Measurements from ENCODE around the gene NDUFA8.

GRCh38 chr9:122162415-122162814, 2.8 kb upstream of the NDUFA8 start:
- no peak for TF ChIP-seq CTCF (IDR thresholded peaks at IDR 0.05)
- no peak for TF ChIP-seq POLR2A (IDR thresholded peaks at IDR 0.05)
